Measurements from ENCODE around the gene DNASE1L1. TPM values are rescaled to one million over a fixed set of nuclear protein-coding genes. Genes with fewer than 3 reads are reported as not detected.
A peak's percentile ranks its signal among the peaks of the same experiment; 100 is the strongest.

Gene DNASE1L1
- total RNA-seq, 3 donors from 2014 or later = 18.1 to 30.8 (median 25.6) TPM

- Histone ChIP-seq H3K4me3 (no peak overlapping the region), H3K36me3 (ENCODE audit: low read depth) (no peaks in the 10 kb centered on the region), H3K9me3 (no peaks in the 10 kb centered on the region), H3K4me1 (ENCODE audit: low read depth) (no peaks in the 10 kb centered on the region)
- intact Hi-C loops (cut with DNase I, micrococcal nuclease) = no loop called here
- ATAC-seq (no peak), DNase-seq (no peak)
- TF ChIP-seq CTCF (IDR thresholded peaks at IDR 0.05) = no peak
Observed at GRCh38 chrX:154375156-154375504, 33.9 kb downstream of the DNASE1L1 start.

- TF ChIP-seq CTCF (IDR thresholded peaks at IDR 0.05) = no peak
- DNase-seq (peak in 2 of 3 donors; percentile 64 to 65), ATAC-seq (no peak)
- Histone ChIP-seq H3K9me3 (no peaks in the 10 kb centered on the region), H3K4me3 (no peak within 1 kb of the TSS), H3K36me3 (ENCODE audit: low read depth) (no peaks in the 10 kb centered on the region), H3K4me1 (ENCODE audit: low read depth) (no peaks in the 10 kb centered on the region)
- intact Hi-C loops (cut with DNase I, micrococcal nuclease) = no loop called here
Observed at GRCh38 chrX:154374313-154375155, 34.5 kb downstream of the DNASE1L1 start, which contains the start of gene FLNA. Gene FLNA (minus strand): TSS chrX:154374634. CDS start chrX:154371245, 3,389 bp downstream.

GRCh38 chrX:154373340-154374306 lies 35.4 kb downstream of the DNASE1L1 start:
- DNase-seq (peak; percentile 75 to 83 (median 82)), ATAC-seq (peak; percentile 33)
- H3K36me3 ChIP-seq (ENCODE audit: low read depth) = no peaks in the 10 kb centered on the region
- H3K4me1 ChIP-seq (ENCODE audit: low read depth) = no peaks in the 10 kb centered on the region
- peak; percentile 28 for TF ChIP-seq CTCF (IDR thresholded peaks at IDR 0.05)
- intact Hi-C loops (cut with DNase I, micrococcal nuclease) = no loop called here
- no peak overlapping the region for H3K4me3 ChIP-seq
- no peaks in the 10 kb centered on the region for H3K9me3 ChIP-seq

- ATAC-seq (no peak), DNase-seq (no peak)
- TF ChIP-seq CTCF (IDR thresholded peaks at IDR 0.05) = no peak
- Histone ChIP-seq H3K4me1 (ENCODE audit: low read depth) (no peaks in the 10 kb centered on the region), H3K36me3 (ENCODE audit: low read depth) (no peaks in the 10 kb centered on the region), H3K4me3 (no peak overlapping the region), H3K9me3 (no peaks in the 10 kb centered on the region)
- intact Hi-C loops (cut with DNase I, micrococcal nuclease) = no loop called here
Observed at GRCh38 chrX:154372612-154373022, 36.4 kb downstream of the DNASE1L1 start.

- Histone ChIP-seq H3K36me3 (ENCODE audit: low read depth) (no peaks in the 10 kb centered on the region), H3K9me3 (no peaks in the 10 kb centered on the region), H3K4me1 (ENCODE audit: low read depth) (no peaks in the 10 kb centered on the region), H3K4me3 (peak overlapping the region; percentile 9)
- ATAC-seq = no peak
- DNase-seq = peak in 1 of 3 donors; percentile 60
- intact Hi-C loops (cut with DNase I, micrococcal nuclease) = no loop called here
- TF ChIP-seq CTCF (IDR thresholded peaks at IDR 0.05) = no peak
Observed at GRCh38 chrX:154371789-154372300, 37.2 kb downstream of the DNASE1L1 start.
